GM18499 (cell line): ENCODE results near the gene CDKN2AIP.
"Not testable (repeated sequence)": the region's sequence is repeated elsewhere in the genome, so short reads cannot be mapped to it uniquely, and the experiment has no call there.

Experiments used
- ATAC-seq: cut with Tn5 transposase; IDR thresholded peaks from one replicate; pipeline ENCODE4 v1.9.1; 2021; ENCODE audit warnings: moderate number of reproducible peaks; ENCODE audit not compliant: insufficient read depth, unreplicated experiment

The CDKN2AIP gene

GRCh38 chr4:183413234-183414200, 30.9 kb upstream of the CDKN2AIP start:
- ATAC-seq: no peak

- ATAC-seq: no peak
Measured at GRCh38 chr4:183416879-183417755, 27.3 kb upstream of the CDKN2AIP start.

GRCh38 chr4:183422962-183423631, 21.3 kb upstream of the CDKN2AIP start:
- ATAC-seq: no peak

GRCh38 chr4:183424109-183424744, 20.2 kb upstream of the CDKN2AIP start:
- ATAC-seq: no peak

- no peak for ATAC-seq
Measured at GRCh38 chr4:183426507-183426906, 17.9 kb upstream of the CDKN2AIP start.

GRCh38 chr4:183429489-183429888, 14.9 kb upstream of the CDKN2AIP start:
- no peak for ATAC-seq

GRCh38 chr4:183430317-183430993, 14.0 kb upstream of the CDKN2AIP start:
- ATAC-seq: no peak

GRCh38 chr4:183430994-183431347, 13.5 kb upstream of the CDKN2AIP start:
- ATAC-seq: no peak

- no peak for ATAC-seq
Measured at GRCh38 chr4:183431614-183432013, 12.8 kb upstream of the CDKN2AIP start.

GRCh38 chr4:183433183-183433582, 11.3 kb upstream of the CDKN2AIP start:
- not testable (repeated sequence) for ATAC-seq

GRCh38 chr4:183434264-183434663, 10.2 kb upstream of the CDKN2AIP start:
- no peak for ATAC-seq

GRCh38 chr4:183434666-183435190, 9.7 kb upstream of the CDKN2AIP start:
- no peak for ATAC-seq

- no peak for ATAC-seq
Measured at GRCh38 chr4:183435803-183436202, 8.6 kb upstream of the CDKN2AIP start.

- no peak for ATAC-seq
Measured at GRCh38 chr4:183436417-183436816, 8.0 kb upstream of the CDKN2AIP start.

GRCh38 chr4:183437452-183437851, 7.0 kb upstream of the CDKN2AIP start:
- no peak for ATAC-seq

- no peak for ATAC-seq
Measured at GRCh38 chr4:183438458-183439113, 5.8 kb upstream of the CDKN2AIP start.

- ATAC-seq: no peak
Measured at GRCh38 chr4:183441276-183441675, 3.2 kb upstream of the CDKN2AIP start.

GRCh38 chr4:183443655-183444213, 702 bp upstream of the CDKN2AIP start:
- ATAC-seq: peak; percentile 23

GRCh38 chr4:183445097-183445428, 627 bp downstream of the CDKN2AIP start:
- ATAC-seq: peak; percentile 16
